Tongue (tissue), 2 donors: ENCODE results near the gene FGFR3. TPM values are rescaled to one million over a fixed set of nuclear protein-coding genes. Genes with fewer than 3 reads are reported as not detected.
"Not testable (repeated sequence)": the region's sequence is repeated elsewhere in the genome, so short reads cannot be mapped to it uniquely, and the experiment has no call there.

Source experiments
- DNase-seq: peaks from one replicate; pipeline ENCODE4 v3.0.0-alpha.2; 2015
- total RNA-seq: library from RNA; depleted of rRNA; stranded (reverse); fragments of >200 nt; gene quantifications from one replicate; pipeline ENCODE4 v1.2.3, GENCODE V29; 2014

Gene FGFR3
- total RNA-seq, 1 donor from 2014 or later: 68.0 TPM

DNA sequence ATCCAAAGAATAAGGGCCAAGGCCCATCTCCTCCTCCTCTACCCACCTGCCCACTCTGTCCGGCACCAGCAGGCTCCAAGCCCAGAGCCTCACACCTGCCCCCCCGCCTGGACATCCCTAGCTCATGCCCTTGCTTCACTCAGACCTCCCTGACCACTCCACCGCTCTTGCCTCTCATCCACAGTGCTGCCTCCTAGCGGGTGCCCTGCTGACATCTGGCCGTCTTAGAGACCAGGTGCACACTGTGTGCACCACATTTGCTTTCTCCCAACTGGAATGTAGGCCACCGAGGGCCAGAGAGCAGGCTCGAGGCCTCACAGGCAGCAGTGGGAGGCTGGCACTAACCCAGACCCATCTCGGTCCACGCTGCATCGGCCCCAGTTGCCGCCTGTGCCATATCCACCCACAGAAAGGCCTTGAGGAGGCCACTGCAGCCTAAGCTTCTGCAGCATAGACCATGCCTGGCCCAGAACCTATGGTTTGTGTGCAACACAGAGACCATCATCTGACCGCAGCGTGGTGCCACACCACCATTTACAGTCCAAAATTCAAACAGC lies 49.3 kb downstream of the FGFR3 start:
- DNase-seq: no peak

GRCh38 chr4:1842993-1843448 lies 49.9 kb downstream of the FGFR3 start:
- no peak for DNase-seq

DNA sequence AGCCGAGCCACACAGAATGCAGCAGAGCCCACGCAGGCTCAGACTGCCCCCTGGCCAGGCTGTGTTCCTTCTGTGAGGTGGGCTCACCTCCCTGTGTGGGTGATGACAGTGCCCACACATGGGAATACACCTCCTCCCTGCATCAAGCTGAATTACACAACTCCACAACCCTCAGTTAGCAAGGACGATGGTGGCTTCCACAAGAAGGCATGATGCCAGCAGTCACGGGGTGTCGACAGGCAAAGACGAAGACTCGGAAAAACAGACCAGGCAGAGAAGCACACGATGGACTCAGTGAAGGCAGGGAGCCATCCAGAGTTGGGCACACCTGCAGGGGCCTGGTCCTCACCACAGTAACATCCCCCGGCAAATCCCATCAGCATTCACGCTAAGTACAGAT lies 50.8 kb downstream of the FGFR3 start:
- no peak for DNase-seq

GRCh38 chr4:1844618-1845017 lies 51.5 kb downstream of the FGFR3 start:
- DNase-seq: not testable (repeated sequence)

DNA sequence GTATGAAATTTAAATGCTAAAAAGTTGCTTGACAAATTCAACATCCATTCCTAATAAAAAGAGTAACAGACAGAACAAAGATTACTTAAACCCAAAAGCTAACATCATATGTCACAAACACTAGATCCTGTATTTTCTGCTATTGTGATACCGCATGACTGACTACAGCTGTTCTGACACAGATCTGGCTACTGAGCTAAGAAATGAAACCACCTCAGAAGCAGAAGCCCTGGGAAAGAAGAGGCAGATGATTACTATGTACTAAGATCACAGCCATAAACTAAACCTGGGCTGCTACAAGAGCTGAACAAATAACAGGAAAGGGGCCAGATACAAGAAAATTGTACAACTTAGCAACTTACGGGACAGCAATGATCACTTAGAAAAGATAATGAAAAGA lies 53.5 kb downstream of the FGFR3 start:
- DNase-seq: no peak

DNA sequence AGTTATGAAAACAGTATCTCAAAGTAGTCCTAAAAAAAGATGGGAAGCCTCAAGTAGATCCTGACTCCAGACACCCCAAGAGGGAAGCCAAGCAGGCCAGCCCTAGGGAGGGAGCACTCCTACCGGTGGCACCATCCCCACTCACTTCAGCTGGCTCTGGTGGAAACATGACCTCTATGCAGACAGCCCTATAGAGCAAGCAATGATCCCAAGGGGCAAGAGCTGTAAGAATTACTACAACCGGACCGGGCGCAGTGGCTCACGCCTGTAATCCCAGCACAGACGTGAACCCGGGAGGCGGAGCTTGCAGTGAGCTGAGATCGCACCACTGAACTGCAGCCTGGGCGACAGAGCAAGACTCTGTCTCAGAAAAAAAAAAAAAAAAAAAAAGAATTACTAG lies 57.2 kb downstream of the FGFR3 start:
- DNase-seq: no peak

- no peak for DNase-seq
Measured at GRCh38 chr4:1851160-1851559, 58.1 kb downstream of the FGFR3 start.

DNA sequence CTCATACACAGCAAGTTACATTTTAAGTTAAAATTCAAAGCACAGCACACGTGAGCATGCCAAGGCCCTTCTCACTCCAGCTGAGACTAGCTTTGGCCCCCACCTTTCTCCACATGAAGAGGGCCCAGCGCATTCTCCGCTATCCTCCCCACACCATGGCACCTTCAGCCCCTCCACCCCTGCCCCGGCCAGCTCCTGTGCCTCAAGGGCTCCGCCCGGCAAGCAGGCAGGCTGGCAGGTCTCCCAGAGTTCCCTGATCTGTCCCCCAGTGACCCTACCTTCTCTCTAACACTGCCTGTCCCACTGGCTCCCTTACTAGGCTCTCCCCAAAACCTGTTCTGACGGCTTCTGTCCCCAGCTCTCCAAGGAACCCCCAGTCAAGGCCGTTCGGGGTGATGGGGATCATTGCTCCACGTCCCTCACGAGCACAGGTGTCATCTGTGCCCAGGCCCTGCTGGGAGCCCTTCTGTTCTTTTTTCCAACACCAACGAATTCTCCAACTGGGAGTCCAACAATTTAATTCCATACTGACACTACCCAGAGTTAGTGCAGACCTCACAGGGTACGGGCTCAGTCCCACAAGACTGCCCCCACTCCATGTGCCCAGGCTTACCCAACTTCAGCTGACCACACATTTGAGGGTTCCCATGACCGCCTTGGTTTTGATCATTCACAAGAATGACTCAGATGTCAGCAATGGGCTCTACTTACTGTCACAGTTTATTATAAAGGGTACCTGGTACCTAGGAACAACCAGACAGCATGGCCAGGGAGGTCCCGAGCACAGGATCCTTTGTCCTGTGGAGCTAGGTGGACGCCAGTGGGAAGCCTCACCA lies 58.7 kb downstream of the FGFR3 start:
- no peak for DNase-seq

DNA sequence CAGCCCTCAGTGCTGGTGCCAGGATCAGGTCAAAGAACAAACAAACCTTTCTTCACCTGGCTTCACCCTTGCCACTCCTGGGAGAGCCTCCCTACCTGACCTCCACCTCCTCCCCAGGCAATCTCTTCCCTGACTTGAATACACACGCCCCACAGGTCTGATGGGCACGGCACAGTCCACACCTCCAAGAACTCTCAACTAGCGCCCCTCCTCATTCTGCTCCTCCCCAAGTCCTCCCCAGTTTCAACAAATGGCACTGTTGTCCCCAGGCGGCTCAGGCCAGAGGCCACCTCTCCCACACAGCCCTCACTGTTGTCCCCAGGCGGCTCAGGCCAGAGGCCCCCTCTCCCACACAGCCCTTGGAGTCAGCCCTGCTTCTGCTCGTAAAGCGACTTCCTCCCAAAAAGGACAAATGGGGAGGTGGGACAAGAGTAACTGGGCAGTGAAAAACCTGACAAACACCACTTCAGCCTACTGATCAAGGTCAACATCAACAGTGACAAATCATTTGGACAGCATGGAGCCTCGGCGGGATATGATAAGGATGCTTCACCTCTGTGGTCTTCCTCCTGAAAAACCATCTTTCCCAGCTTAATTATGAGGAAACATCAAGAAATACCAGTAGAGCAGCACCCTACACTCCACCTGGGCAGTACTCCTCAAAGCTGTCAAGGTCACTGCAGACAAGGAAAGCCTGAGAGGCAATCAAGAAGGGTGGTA lies 60.0 kb downstream of the FGFR3 start:
- DNase-seq: no peak

- DNase-seq: no peak
Measured at GRCh38 chr4:1854752-1855151, 61.7 kb downstream of the FGFR3 start.

DNA sequence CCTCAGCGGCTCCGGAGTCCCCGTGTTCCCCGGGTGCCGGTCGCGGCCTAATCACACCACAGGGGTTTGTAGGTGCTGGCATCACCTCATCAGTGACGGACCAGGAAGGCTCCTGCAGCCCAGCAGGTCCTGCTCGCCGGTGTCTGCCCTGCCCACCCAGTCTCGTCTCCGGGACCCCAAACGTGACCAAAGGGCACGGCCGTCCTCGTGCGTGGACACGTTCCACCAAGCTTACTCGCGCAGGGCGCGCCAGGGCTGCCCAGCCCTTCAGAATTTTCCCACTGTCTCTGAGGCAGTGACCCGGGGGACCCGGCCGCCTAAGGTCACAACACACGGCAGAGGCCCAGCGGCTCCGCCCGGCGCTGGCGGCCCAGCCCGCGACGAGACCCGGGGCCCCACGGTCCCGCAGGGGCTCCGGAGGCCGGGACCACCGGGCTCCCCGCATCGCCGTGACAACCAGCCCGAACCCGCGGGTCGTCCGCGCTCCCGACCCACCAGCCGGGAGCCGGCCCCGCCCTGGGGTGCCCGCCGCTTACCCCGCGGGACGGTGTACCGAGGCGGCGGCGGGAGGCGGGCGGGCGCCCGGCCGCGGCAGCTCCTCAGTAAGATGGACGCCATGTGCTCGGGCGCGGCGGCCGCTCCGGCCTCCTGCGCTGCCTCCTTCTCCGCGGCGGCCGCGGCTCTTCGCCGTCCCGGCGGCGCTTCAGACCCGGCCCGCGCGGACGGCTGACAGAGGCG lies 62.4 kb downstream of the FGFR3 start:
- DNase-seq: no peak

DNA sequence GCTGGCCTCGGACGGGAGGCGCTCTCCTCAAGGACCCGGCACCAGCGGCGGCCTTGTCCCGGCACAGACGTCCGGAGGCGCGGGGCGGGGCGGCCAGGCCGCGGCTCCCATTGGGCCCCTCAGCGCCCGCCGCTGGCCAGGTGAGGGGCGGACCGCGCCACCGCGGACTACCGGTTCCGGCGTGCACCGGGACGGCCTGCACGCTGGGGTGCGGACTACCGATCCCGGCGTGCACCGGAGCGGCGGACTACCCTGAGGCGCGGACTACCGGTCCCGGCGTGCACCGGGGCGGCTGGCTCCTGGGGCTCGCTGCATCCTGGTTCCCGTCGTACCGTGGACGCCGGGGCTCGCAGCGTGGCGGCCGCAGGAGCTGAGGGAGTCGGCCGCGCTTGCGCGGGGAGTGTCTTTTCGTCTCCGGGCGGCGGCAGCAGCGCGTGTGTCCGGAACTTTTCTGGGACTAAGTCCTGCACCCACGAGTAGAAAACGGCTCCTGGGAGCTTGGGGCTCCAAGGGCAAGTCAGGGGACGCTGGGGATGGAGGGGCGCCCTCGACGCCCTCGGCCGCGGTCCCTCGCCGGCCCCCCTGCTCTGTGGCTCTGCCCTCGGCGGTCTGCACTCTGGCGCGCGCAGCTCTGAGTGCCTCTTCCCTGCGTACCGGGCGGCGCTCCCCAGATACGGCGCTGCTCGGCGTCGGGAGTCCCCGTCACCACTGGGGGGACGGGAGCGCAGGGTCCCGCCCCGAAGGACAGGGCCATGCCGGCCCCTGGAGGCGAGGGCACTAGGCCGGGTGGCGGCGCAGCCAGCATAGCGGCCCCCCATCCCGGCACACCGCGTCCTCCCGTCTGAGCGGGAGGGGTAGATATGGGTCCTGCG lies 63.2 kb downstream of the FGFR3 start, which contains the start of gene LETM1:
Gene LETM1 (minus strand): TSS at position 86 of the 872 bp plus-strand sequence. CDS start 206 bp downstream, outside the sequence.
- DNase-seq: peak; percentile 97

GRCh38 chr4:1856943-1857699 lies 64.0 kb downstream of the FGFR3 start:
- peak; percentile 22 for DNase-seq

- DNase-seq: no peak
Measured at GRCh38 chr4:1857931-1858330, 64.8 kb downstream of the FGFR3 start.

Other genes with a start within 250 kb of the FGFR3 start
- 1.7 TPM for gene FAM53A, start 109.0 kb upstream of the FGFR3 start, total RNA-seq
- gene SLBP, start 81.0 kb upstream of the FGFR3 start, total RNA-seq: 31.9 TPM
- gene TMEM129, start 72.0 kb upstream of the FGFR3 start, total RNA-seq: 22.8 TPM
- gene TACC3, start 71.8 kb upstream of the FGFR3 start, total RNA-seq: 17.2 TPM
- gene LETM1, start 62.9 kb downstream of the FGFR3 start, total RNA-seq: 36.2 TPM
- gene NSD2, start 78.1 kb downstream of the FGFR3 start, total RNA-seq: 71.3 TPM
- gene NELFA, start 215.7 kb downstream of the FGFR3 start, total RNA-seq: 33.1 TPM